OCI-LY7 (cell line): Measurements from ENCODE around the gene RTN4R. TPM values are rescaled to one million over a fixed set of nuclear protein-coding genes. Genes with fewer than 3 reads are reported as not detected.

Experiments
- BruUV-seq: library from RNA; stranded (reverse); fragments of 400-500 nt; replicated peaks from 2 replicates; lab custom pipeline; 2021; lab: Mats Ljungman, UMichigan
- CTCF ChIA-PET: fragments of 300-600 bp; sonication (Branson Sonifier 250); formaldehyde crosslinking; loops from one replicate; lab custom pipeline; 2022; ENCODE audit warnings: antibody characterized with exemption; ENCODE audit not compliant: unreplicated experiment; lab: Charles Lee
- POLR2A ChIA-PET: fragments of 300-600 bp; sonication (Branson Sonifier 250); formaldehyde crosslinking; loops from one replicate; lab custom pipeline; 2022; ENCODE audit warnings: antibody characterized with exemption; lab: Charles Lee
- DNase-seq: peaks from one replicate; pipeline ENCODE4 v3.0.0-alpha.2; 2015; ENCODE audit warnings: low spot score
- H2AFZ ChIP-seq: fragments of 200-600 bp; sonication (generic), shearing (Covaris generic); 2 replicates; pipeline ENCODE4 v1.6.1; 2014; ENCODE audit warnings: mild to moderate bottlenecking, antibody characterized with exemption, low read length, moderate library complexity
- H3K27ac ChIP-seq: fragments of 200-600 bp; sonication (generic); 2 replicates; pipeline ENCODE4 v1.5.1; 2014; ENCODE audit warnings: mixed run types, low read depth, mild to moderate bottlenecking, moderate library complexity, low read length, inconsistent platforms; ENCODE audit not compliant: poor library complexity, severe bottlenecking
- H3K36me3 ChIP-seq: fragments of 200-600 bp; sonication (generic); 2 replicates; pipeline ENCODE4 v1.6.1; 2014; ENCODE audit warnings: mild to moderate bottlenecking, antibody characterized with exemption, low read length, moderate library complexity, mixed read lengths; ENCODE audit not compliant: insufficient read depth
- H3K4me1 ChIP-seq: fragments of 200-600 bp; sonication (generic); 2 replicates; pipeline ENCODE4 v1.5.1; 2014; ENCODE audit warnings: mild to moderate bottlenecking, low read length; ENCODE audit not compliant: insufficient read depth, poor library complexity, severe bottlenecking
- H3K4me2 ChIP-seq: fragments of 200-600 bp; sonication (generic); 2 replicates; pipeline ENCODE4 v1.6.1; 2014; ENCODE audit warnings: mild to moderate bottlenecking, low read length
- H3K4me3 ChIP-seq: fragments of 200-600 bp; sonication (generic); 2 replicates; pipeline ENCODE4 v1.5.1; 2014; ENCODE audit warnings: mild to moderate bottlenecking, low read depth, low read length; ENCODE audit not compliant: poor library complexity, severe bottlenecking
- H3K79me2 ChIP-seq: fragments of 200-600 bp; sonication (generic); 2 replicates; pipeline ENCODE4 v1.6.1; 2016; ENCODE audit warnings: low read depth, mild to moderate bottlenecking, low read length, moderate library complexity, mixed read lengths; ENCODE audit not compliant: insufficient read depth
- H3K9me2 ChIP-seq: fragments of 200-600 bp; sonication (generic); 2 replicates; pipeline ENCODE4 v1.6.1; 2016; ENCODE audit warnings: mild to moderate bottlenecking, low read length, mixed read lengths; ENCODE audit not compliant: insufficient read depth
- H3K9me3 ChIP-seq: fragments of 200-600 bp; sonication (generic); 2 replicates; pipeline ENCODE4 v1.6.1; 2014; ENCODE audit warnings: mild to moderate bottlenecking, mixed run types, low read length, mixed read lengths
- H4K20me1 ChIP-seq: fragments of 200-600 bp; sonication (generic); 2 replicates; pipeline ENCODE4 v1.6.1; 2014; ENCODE audit warnings: mild to moderate bottlenecking, antibody characterized with exemption, low read length, moderate library complexity, mixed read lengths; ENCODE audit not compliant: insufficient read depth
- EZH2phosphoT487 ChIP-seq: fragments of 200-600 bp; sonication (generic); IDR thresholded peaks from 2 replicates; pipeline ENCODE4 v1.6.1; 2018; ENCODE audit warnings: low read depth, borderline replicate concordance, mild to moderate bottlenecking, mixed run types, antibody characterized with exemption, low read length, moderate library complexity, mixed read lengths
- intact Hi-C: fragments of 100-400 bp; cut with micrococcal nuclease; formaldehyde crosslinking; loops from one replicate; pipeline ENCODE4 v1.10.0; 2022; ENCODE audit not compliant: unreplicated experiment
- total RNA-seq, 2 experiments: library from RNA; depleted of rRNA in 1 of 2; stranded (reverse); fragments of >200 nt in 1 of 2; shearing (Covaris generic) in 1 of 2; gene quantifications; 2 replicates each; pipeline ENCODE4 v1.2.3, GENCODE V29; 2014 to 2022
- TF ChIP-seq, protein P1 (sequence below): fragments of 200-600 bp; sonication (generic); conservative IDR thresholded peaks from 2 replicates; pipeline ENCODE4 v1.5.1; 2014; ENCODE audit warnings: mild to moderate bottlenecking, antibody characterized with exemption, low read length, moderate library complexity, mixed read lengths

Gene RTN4R
- total RNA-seq, 2 experiments from 2014 or later = not detected

DNA sequence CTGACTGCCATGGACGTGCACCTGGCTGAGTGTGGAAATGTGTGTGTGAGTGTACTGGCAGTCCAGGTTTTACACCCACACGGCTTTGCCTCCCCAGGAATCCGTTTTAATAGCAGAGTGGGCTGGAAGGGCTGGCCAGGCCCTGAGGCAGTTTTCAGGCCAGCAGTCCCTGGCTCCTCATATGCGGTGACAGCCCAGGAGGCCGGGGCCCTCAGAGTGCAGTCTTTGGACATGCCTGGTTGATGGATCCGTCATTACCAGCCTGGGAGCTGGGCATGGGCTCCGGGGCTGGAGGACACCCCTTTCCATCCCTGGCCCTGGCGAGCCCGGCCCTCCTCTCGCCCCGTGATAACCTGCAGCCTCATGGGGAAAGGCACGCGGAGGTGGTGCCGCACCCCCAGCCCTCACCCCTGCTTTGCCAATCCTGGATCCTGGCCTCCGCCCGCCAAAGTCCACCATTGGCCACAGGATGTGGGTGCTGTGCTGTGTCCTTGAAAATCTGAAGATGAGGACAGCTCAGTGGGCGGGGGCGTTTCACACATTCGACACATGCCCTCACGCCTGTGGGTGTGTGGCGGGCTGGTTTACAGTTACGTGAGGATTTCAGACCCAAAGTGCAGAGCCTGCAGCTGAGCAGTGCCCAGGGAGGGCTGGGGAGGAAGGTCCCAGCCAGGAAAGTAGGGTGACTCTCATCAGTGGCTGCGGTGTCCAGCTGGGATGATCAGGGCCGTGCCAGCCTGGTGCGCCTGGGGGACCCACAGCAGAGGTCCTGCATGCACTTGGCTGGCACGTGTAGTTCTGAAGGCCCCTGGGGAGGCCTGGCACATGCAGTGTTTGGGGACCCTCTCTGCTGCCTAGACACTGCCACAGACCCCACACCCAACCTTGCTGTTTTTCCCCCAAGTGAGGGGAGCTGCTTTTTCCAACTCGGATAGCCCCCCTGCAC lies 55.1 kb downstream of the RTN4R start:
- Histone ChIP-seq H3K79me2 (no peaks in the 10 kb centered on the region), H3K4me1 (no peaks in the 10 kb centered on the region), H3K36me3 (no peaks in the 10 kb centered on the region), H3K9me2 (no peaks in the 10 kb centered on the region), H3K4me2 (no peak overlapping the region), H3K27ac (no peak overlapping the region), H3K4me3 (no peak overlapping the region), H2AFZ (no peak overlapping the region), H4K20me1 (no peaks in the 10 kb centered on the region), H3K9me3 (no peaks in the 10 kb centered on the region)
- CTCF ChIA-PET = interaction anchor here (0.7 kb wide), 1 partner anchor 10 kb away, joined by 3 read pairs; no protein-coding TSS in a partner anchor
- TF ChIP-seq, protein P1, sequence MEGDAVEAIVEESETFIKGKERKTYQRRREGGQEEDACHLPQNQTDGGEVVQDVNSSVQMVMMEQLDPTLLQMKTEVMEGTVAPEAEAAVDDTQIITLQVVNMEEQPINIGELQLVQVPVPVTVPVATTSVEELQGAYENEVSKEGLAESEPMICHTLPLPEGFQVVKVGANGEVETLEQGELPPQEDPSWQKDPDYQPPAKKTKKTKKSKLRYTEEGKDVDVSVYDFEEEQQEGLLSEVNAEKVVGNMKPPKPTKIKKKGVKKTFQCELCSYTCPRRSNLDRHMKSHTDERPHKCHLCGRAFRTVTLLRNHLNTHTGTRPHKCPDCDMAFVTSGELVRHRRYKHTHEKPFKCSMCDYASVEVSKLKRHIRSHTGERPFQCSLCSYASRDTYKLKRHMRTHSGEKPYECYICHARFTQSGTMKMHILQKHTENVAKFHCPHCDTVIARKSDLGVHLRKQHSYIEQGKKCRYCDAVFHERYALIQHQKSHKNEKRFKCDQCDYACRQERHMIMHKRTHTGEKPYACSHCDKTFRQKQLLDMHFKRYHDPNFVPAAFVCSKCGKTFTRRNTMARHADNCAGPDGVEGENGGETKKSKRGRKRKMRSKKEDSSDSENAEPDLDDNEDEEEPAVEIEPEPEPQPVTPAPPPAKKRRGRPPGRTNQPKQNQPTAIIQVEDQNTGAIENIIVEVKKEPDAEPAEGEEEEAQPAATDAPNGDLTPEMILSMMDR = no peak
- TF ChIP-seq EZH2phosphoT487 = no peak
- DNase-seq = no peak
- POLR2A ChIA-PET = no interaction called here
- no TSS peak for BruUV-seq
- intact Hi-C loops = loop anchor here (10.0 kb wide), 1 partner anchor 1402 kb away; no protein-coding TSS in a partner anchor

DNA sequence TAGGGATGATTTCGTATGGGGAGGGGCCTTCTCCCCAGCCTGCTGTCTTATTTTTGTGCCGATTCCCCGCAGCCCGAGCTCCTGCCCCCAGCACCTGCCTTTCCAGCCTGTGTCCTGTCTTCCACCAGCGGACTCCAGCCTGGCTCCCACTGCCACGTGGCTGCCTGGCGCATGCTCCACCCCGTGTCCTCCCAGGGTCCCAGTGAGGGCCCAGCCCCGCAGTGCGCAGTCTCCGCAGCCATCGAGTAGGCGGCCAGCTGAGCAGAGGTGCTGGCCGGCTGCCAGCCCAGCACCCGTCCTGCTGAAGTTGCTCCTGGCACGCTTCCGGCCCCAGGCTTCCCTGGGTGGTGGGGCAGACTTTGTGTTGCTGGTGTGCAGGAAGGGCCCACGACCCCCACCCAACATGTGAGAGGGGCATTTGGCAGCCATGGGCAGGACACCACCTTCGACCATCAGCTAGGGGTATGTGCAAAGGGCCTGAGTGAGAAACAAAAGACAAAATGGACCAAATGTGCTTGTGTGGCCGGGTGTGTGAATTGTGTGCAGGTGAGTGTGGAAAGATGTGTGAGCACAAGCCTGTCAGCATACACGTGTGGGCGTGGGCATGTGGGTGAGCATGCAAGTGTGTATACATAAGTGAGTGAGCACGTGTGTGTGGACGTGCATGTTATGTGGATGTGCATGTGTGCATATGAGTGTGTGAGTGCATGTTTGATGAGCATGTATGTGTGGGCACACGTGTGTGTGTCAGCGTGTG lies 55.9 kb downstream of the RTN4R start:
- ChIA-PET CTCF (no interaction called here), POLR2A (no interaction called here)
- no peak overlapping the region for H3K27ac ChIP-seq
- DNase-seq = no peak
- no peaks in the 10 kb centered on the region for H3K9me3 ChIP-seq
- H3K4me2 ChIP-seq = no peak overlapping the region
- H3K4me1 ChIP-seq = peaks cover 1% of the 10 kb centered on the region
- no peaks in the 10 kb centered on the region for H3K79me2 ChIP-seq
- no peaks in the 10 kb centered on the region for H3K36me3 ChIP-seq
- BruUV-seq = no TSS peak
- intact Hi-C loops = loop anchor here (10.0 kb wide), 1 partner anchor 1403 kb away; no protein-coding TSS in a partner anchor
- H2AFZ ChIP-seq = no peak overlapping the region
- TF ChIP-seq EZH2phosphoT487 = no peak
- TF ChIP-seq, protein P1 = no peak
- no peaks in the 10 kb centered on the region for H3K9me2 ChIP-seq
- no peaks in the 10 kb centered on the region for H4K20me1 ChIP-seq
- no peak overlapping the region for H3K4me3 ChIP-seq
